ENCODE data around the gene UFL1.
A peak's percentile ranks its signal among the peaks of the same experiment; 100 is the strongest.
"Not testable (repeated sequence)": the region's sequence is repeated elsewhere in the genome, so short reads cannot be mapped to it uniquely, and the experiment has no call there.

The UFL1 gene

GRCh38 chr6:96521644-96522464 lies at the start of gene UFL1:
Gene UFL1, plus strand, starts transcription at chr6:96521806. Its CDS starts 68 bp downstream, at chr6:96521874.
- peak; percentile 83 for DNase-seq

GRCh38 chr6:96472291-96472690 lies 49.3 kb upstream of the UFL1 start:
- DNase-seq, result not testable (repeated sequence)

DNA sequence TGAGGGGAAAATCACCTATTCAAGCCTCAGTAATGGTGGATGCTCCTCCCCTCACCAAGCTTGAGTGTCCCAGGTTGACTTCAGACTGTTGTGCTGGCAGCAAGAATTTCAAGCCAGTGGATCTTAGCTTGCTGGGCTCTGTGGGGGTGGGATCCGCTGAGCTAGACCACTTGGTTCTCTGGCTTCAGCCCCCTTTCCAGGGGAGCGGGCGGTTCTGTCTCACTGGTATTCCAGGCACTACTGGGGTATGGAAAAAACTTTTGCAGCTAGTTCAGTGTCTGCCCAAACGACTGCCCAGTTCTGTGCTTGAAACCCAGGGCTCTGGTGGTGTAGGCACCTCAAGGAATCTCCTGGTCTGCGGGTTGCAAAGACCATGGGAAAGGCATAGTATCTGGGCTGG lies 42.9 kb upstream of the UFL1 start:
- DNase-seq, result no peak

DNA sequence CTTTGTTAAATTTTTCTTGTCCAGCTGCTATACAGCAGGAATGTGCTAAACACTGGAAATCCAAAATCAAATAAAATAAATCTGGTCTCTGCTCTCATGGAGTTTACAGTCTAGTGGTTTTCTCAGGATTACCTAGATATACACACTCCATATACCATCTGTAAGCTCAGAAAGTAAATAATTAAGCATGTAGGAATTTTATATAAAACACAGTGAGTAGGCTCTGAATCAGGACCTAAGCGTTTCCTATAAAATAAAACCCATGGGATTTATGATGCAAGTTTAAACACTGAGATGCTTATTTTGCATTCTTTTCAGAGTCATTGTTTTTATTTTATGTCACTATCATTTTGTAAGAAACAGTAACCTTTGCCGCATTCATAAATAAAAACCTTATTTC lies 29.7 kb upstream of the UFL1 start:
- no peak for DNase-seq

DNA sequence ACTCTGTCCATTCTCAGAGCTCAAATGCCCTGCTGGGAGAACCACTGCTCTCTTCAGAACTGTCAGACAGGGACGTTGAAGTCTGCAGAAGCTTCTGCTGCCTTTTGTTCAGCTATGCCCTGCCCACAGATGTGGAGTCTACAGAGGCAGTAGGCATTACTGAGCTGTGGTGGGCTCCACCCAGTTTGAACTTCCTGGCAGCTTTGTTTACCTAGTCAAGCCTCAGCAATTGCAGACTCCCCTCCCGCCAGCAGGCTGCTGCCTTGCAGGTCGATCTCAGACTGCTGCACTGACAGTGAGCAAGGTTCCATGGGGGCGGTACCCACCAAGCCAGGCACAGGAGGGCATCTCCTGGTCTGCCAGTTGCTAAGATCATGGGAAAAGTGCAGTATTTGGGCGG lies 21.8 kb upstream of the UFL1 start:
- DNase-seq, result no peak

DNA sequence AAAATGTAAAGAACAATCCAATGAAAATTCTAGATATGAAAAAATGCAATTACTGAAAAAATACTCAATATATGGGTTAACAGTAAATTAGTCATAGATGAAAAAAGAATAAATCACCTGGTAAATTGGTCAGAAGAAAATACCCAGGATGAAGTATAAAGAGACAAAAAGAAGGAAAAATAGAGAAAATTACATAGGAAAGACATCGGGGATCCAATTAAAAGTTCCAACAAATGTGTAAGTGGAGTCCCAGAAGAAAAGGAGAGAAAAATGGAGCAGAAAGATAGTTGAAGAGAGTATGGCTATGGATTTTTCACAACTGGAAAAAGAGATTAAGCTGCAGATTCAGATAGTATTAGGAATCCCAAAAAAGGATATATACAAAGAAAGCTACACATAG lies 18.7 kb upstream of the UFL1 start:
- no peak for DNase-seq

GRCh38 chr6:96505363-96505762 lies 16.2 kb upstream of the UFL1 start:
- DNase-seq, result no peak

GRCh38 chr6:96509281-96509680 lies 12.3 kb upstream of the UFL1 start:
- no peak for DNase-seq

GRCh38 chr6:96520171-96521115 lies 1.2 kb upstream of the UFL1 start:
- no peak for DNase-seq

DNA sequence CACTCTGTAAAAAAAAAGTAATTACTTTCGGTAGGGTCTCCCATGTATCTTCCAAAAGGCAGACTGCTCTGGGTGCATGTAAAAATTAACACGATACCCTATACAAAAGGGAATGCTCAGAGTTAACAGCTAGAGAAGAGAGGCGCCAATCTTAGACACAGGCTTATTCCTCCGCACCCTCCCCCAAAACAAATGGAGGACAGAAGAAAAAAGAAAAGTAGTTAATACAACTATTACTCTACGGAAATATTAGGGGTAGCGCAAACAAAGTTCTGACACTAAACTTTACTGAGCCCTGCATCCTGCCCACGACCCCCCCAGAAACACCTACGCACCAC lies 331 bp upstream of the UFL1 start:
- no peak for DNase-seq

- DNase-seq, result peak; percentile 30
Measured at GRCh38 chr6:96522465-96523009, 931 bp downstream of the UFL1 start.

GRCh38 chr6:96528193-96528592 lies 6.6 kb downstream of the UFL1 start:
- DNase-seq, result no peak

GRCh38 chr6:96532399-96532798 lies 10.8 kb downstream of the UFL1 start:
- DNase-seq, result no peak

DNA sequence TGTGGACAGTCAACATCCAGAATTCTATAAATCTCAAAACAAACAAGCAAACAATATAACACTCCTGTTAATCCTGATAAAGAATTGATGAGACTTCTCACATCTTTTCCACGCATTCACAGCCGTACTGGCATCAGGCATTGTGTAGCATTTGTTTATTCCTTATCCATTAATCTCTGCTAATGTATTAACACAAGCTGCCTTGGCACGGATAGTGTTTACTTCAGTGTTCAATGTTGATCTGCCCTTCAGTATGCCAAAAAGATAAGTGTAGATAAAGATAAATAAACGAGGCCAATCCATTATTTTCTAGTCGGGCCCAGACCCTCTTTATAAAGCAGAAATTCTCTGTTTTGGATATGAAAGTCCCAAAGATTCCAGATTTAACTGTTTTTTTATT lies 16.1 kb downstream of the UFL1 start:
- DNase-seq, result no peak

DNA sequence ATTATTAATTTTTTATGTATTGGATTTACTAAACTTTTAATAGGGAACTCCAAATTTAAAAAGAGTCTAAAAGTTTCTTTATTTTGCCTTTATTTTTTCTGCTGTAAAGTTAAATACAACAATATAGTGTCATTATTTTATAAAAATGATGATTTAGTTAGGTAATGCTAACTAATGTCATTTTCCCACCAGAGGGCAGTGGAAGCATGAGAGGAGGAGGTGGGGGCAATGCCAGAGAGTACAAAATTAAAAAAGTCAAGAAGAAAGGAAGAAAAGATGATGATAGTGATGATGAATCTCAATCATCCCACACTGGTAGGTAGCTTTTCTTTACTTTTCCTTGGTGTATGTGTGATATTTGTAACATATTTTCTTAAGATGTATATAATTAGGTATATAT lies 21.1 kb downstream of the UFL1 start:
- no peak for DNase-seq

- DNase-seq, result no peak
Measured at GRCh38 chr6:96545882-96546281, 24.3 kb downstream of the UFL1 start.

DNA sequence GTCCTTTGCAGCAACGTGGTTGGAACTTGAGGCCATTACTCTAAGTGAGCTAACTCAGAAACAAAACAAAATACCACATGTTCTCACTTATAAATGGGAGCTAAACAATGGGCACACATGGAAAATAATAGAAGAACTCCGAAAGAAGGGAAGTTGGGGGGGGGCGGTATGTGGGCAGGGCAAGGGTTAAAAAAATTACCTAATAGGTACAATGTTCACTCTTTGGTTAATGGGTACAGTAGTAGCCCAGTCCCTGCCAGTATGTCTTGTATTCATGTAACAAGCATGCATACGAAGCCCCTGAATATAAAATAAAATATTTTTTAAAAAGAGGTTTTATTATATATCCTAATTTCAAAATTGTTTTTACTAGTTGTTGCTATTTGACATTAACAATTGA lies 26.0 kb downstream of the UFL1 start:
- no peak for DNase-seq

DNA sequence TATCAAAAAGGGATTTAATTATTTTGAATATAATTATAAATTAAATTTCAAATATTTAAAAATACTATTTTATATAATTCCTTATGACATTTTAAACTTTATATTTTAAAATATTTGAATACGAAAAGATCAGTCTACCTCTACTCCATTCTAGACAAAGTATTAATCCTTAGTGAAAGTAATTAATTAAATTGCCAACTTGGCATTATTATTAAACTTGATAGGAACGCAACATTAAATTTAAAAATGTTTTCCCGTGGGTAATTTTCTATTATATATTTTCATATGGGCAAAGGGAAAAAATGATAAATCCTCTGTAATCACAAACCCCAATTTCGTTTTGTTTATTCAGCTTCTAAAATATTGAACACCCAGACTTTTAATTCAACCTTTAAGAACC lies 33.0 kb downstream of the UFL1 start:
- DNase-seq, result no peak

DNA sequence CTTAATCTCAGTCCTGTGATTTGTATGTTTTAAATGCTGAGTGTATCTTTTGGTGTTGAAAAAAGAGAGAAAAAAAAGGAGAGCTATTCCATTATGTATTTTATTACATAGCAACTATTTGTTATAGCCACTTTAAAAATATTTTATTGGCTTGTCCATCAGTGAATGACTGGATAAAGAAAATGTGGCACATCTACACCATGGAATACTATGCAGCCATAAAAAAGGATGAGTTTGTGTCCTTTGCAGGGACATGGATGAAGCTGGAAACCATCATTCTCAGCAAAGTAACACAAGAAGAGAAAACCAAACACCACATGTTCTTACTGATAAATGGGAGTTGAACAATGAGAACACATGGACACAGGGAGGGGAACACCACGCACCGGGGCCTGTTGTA lies 38.1 kb downstream of the UFL1 start:
- not testable (repeated sequence) for DNase-seq

- DNase-seq, result no peak
Measured at GRCh38 chr6:96562886-96563285, 41.3 kb downstream of the UFL1 start, which contains the start of gene FHL5. Gene FHL5, plus strand, starts transcription at chr6:96563128. Its CDS starts 40,486 bp downstream, at chr6:96603614.

GRCh38 chr6:96563853-96564252 lies 42.2 kb downstream of the UFL1 start:
- no peak for DNase-seq

- no peak for DNase-seq
Measured at GRCh38 chr6:96570053-96570452, 48.4 kb downstream of the UFL1 start.

DNA sequence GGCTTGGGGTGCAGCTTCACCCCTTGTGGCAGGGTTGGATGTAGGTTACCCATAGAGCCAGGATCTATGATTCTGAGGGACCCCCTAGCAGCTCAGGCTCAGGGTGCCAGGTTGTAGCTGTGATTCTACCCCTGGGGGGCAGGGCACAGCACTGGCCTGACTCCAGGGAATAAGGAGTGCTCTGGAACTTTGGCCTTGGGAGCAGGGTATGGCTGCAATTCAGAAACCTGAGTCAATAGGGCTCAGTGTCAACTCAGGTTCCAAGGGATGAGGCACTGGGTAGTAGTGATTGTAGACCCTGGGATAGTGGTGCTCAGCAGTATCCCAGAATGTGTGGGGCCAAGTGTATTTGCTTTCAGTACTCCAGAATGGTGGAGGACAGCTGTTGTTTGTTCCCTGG lies 49.9 kb downstream of the UFL1 start:
- DNase-seq, result no peak

DNA sequence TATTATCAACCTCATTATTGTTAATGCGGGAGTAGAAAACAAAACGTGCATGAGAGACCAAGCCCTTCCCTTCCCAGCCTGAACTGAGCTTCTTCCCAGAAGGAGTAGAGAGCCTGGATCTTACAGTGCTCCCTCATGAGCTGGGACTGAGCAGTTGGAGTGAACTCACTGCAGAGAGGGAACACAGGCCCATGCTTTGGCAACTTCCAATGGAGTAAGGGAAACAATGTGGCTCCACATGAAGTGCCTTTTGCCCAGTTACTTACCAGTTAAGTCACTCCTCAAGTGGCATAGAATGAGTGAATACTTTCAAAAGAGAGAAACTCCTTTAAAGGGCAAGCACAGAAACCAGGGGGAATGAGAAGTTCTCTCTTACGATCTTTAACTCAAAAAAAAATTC lies 53.8 kb downstream of the UFL1 start:
- no peak for DNase-seq
